ENCODE data around the gene CNIH2.

The CNIH2 gene

GRCh38 chr11:66262696-66263095 lies 15.3 kb upstream of the CNIH2 start:
- no peak for TF ChIP-seq JUND (IDR thresholded peaks at IDR 0.05; ENCODE audit: low read depth)

GRCh38 chr11:66263231-66263630 lies 14.7 kb upstream of the CNIH2 start:
- no peak for TF ChIP-seq JUND (IDR thresholded peaks at IDR 0.05; ENCODE audit: low read depth)
- in situ Hi-C loops (cut with HindIII; ENCODE audit: low pct_unique_long_range_greater_than_20kb, low sequenced_read_pairs) = no loop called here
- no peak for DNase-seq (ENCODE audit: low read depth in 1 of 2, low spot score in 1 of 2)

More at GRCh38 chr11:66262696-66263095, 15.3 kb upstream of the CNIH2 start:
- DNase-seq (ENCODE audit: low read depth in 1 of 2, low spot score in 1 of 2) = no peak
- in situ Hi-C loops (cut with HindIII; ENCODE audit: low pct_unique_long_range_greater_than_20kb, low sequenced_read_pairs) = no loop called here

- DNase-seq (ENCODE audit: low read depth in 1 of 2, low spot score in 1 of 2) = no peak
- in situ Hi-C loops (cut with HindIII; ENCODE audit: low pct_unique_long_range_greater_than_20kb, low sequenced_read_pairs) = no loop called here
- TF ChIP-seq JUND (IDR thresholded peaks at IDR 0.05; ENCODE audit: low read depth) = no peak
Measured at GRCh38 chr11:66263785-66264184, 14.2 kb upstream of the CNIH2 start.

- TF ChIP-seq JUND (IDR thresholded peaks at IDR 0.05; ENCODE audit: low read depth) = no peak
- DNase-seq (ENCODE audit: low read depth in 1 of 2, low spot score in 1 of 2) = no peak
- in situ Hi-C loops (cut with HindIII; ENCODE audit: low pct_unique_long_range_greater_than_20kb, low sequenced_read_pairs) = no loop called here
Measured at GRCh38 chr11:66264383-66264782, 13.6 kb upstream of the CNIH2 start.

- TF ChIP-seq JUND (IDR thresholded peaks at IDR 0.05; ENCODE audit: low read depth) = no peak
- DNase-seq (ENCODE audit: low read depth in 1 of 2, low spot score in 1 of 2) = peak in 1 of 2 experiments; percentile 50
- in situ Hi-C loops (cut with HindIII; ENCODE audit: low pct_unique_long_range_greater_than_20kb, low sequenced_read_pairs) = no loop called here
Measured at GRCh38 chr11:66264914-66265313, 13.1 kb upstream of the CNIH2 start.

- in situ Hi-C loops (cut with HindIII; ENCODE audit: low pct_unique_long_range_greater_than_20kb, low sequenced_read_pairs) = no loop called here
- no peak for TF ChIP-seq JUND (IDR thresholded peaks at IDR 0.05; ENCODE audit: low read depth)
- no peak for DNase-seq (ENCODE audit: low read depth in 1 of 2, low spot score in 1 of 2)
Measured at GRCh38 chr11:66265531-66266377, 12.2 kb upstream of the CNIH2 start.

- no peak for DNase-seq (ENCODE audit: low read depth in 1 of 2, low spot score in 1 of 2)
- in situ Hi-C loops (cut with HindIII; ENCODE audit: low pct_unique_long_range_greater_than_20kb, low sequenced_read_pairs) = no loop called here
- TF ChIP-seq JUND (IDR thresholded peaks at IDR 0.05; ENCODE audit: low read depth) = no peak
Measured at GRCh38 chr11:66266378-66267038, 11.5 kb upstream of the CNIH2 start.

GRCh38 chr11:66267039-66267378 lies 11.0 kb upstream of the CNIH2 start:
- TF ChIP-seq JUND (IDR thresholded peaks at IDR 0.05; ENCODE audit: low read depth) = no peak
- no peak for DNase-seq (ENCODE audit: low read depth in 1 of 2, low spot score in 1 of 2)
- in situ Hi-C loops (cut with HindIII; ENCODE audit: low pct_unique_long_range_greater_than_20kb, low sequenced_read_pairs) = no loop called here

GRCh38 chr11:66267379-66268243 lies 10.4 kb upstream of the CNIH2 start:
- DNase-seq (ENCODE audit: low read depth in 1 of 2, low spot score in 1 of 2) = peak; percentile 90 to 93
- in situ Hi-C loops (cut with HindIII; ENCODE audit: low pct_unique_long_range_greater_than_20kb, low sequenced_read_pairs) = no loop called here

GRCh38 chr11:66268244-66268951 lies 9.6 kb upstream of the CNIH2 start, which contains the start of gene RAB1B:
TSS of gene RAB1B (plus strand) at chr11:66268639. CDS start at chr11:66268680, 41 bp downstream.
- in situ Hi-C loops (cut with HindIII; ENCODE audit: low pct_unique_long_range_greater_than_20kb, low sequenced_read_pairs) = no loop called here
- TF ChIP-seq JUND (IDR thresholded peaks at IDR 0.05; ENCODE audit: low read depth) = no peak
- DNase-seq (ENCODE audit: low read depth in 1 of 2, low spot score in 1 of 2) = peak; percentile 97 to 100

More at GRCh38 chr11:66267379-66268243, 10.4 kb upstream of the CNIH2 start:
- no peak for TF ChIP-seq JUND (IDR thresholded peaks at IDR 0.05; ENCODE audit: low read depth)

GRCh38 chr11:66268952-66269905 lies 8.7 kb upstream of the CNIH2 start:
- DNase-seq (ENCODE audit: low read depth in 1 of 2, low spot score in 1 of 2) = peak; percentile 46 to 60
- in situ Hi-C loops (cut with HindIII; ENCODE audit: low pct_unique_long_range_greater_than_20kb, low sequenced_read_pairs) = no loop called here
- no peak for TF ChIP-seq JUND (IDR thresholded peaks at IDR 0.05; ENCODE audit: low read depth)
